ENCODE measurements around the gene SSRP1. TPM values are rescaled to one million over a fixed set of nuclear protein-coding genes. Genes with fewer than 3 reads are reported as not detected.

The SSRP1 gene
- total and polyA plus RNA-seq, 3 experiments from 2014 or later = 44.5 to 314 (median 308) TPM

- CTCF ChIA-PET = no interaction called here
- H3K9me3 Mint-ChIP-seq = no peaks in the 10 kb centered on the region
- no peak overlapping the region for H3K4me3 Mint-ChIP-seq
- Histone ChIP-seq H3K36me3 (ENCODE audit: insufficient read depth, low read length) (no peaks in the 10 kb centered on the region), H3K4me3 (ENCODE audit: low read length) (no peak overlapping the region), H3K27ac (ENCODE audit: low read depth, low read length) (no peak overlapping the region), H3K9me3 (ENCODE audit: low read length) (no peaks in the 10 kb centered on the region), H3K27me3 (ENCODE audit: insufficient read depth, low read length, poor library complexity, severe bottlenecking) (no peaks in the 10 kb centered on the region), H3K4me1 (ENCODE audit: insufficient read depth, low read length) (no peaks in the 10 kb centered on the region)
- H3K4me1 Mint-ChIP-seq = no peaks in the 10 kb centered on the region
- H3K27ac Mint-ChIP-seq = peak overlapping the region in 1 of 8 donors; percentile 78
- POLR2A ChIA-PET = no interaction called here
- H3K27me3 Mint-ChIP-seq = peaks cover 7 to 34% of the 10 kb centered on the region in 2 donors
- no peak for DNase-seq
- no peaks in the 10 kb centered on the region for H3K36me3 Mint-ChIP-seq
Measured at GRCh38 chr11:57374966-57375365, 39.3 kb upstream of the SSRP1 start.

- Histone ChIP-seq H3K9me3 (ENCODE audit: low read length) (no peaks in the 10 kb centered on the region), H3K27me3 (ENCODE audit: insufficient read depth, low read length, poor library complexity, severe bottlenecking) (no peaks in the 10 kb centered on the region), H3K36me3 (ENCODE audit: insufficient read depth, low read length) (no peaks in the 10 kb centered on the region), H3K4me1 (ENCODE audit: insufficient read depth, low read length) (no peaks in the 10 kb centered on the region), H3K4me3 (ENCODE audit: low read length) (no peak overlapping the region), H3K27ac (ENCODE audit: low read depth, low read length) (no peak overlapping the region)
- Mint-ChIP-seq H3K36me3 (no peaks in the 10 kb centered on the region), H3K4me3 (no peak overlapping the region), H3K27ac (no peak overlapping the region), H3K27me3 (peaks cover 10 to 21% of the 10 kb centered on the region in 2 donors), H3K4me1 (no peaks in the 10 kb centered on the region), H3K9me3 (no peaks in the 10 kb centered on the region)
- ChIA-PET CTCF (interaction anchor here (1.7 kb wide), 1 partner anchor 51 kb away, joined by 4 read pairs; no protein-coding TSS in a partner anchor), POLR2A (no interaction called here)
- no peak for DNase-seq
Measured at GRCh38 chr11:57373146-57373545, 37.5 kb upstream of the SSRP1 start.

GRCh38 chr11:57370941-57371340, 35.2 kb upstream of the SSRP1 start:
- H3K27me3 ChIP-seq (ENCODE audit: insufficient read depth, low read length, poor library complexity, severe bottlenecking) = no peaks in the 10 kb centered on the region
- CTCF ChIA-PET = no interaction called here
- H3K4me3 ChIP-seq (ENCODE audit: low read length) = no peak overlapping the region
- H3K27me3 Mint-ChIP-seq = peaks cover 3 to 13% of the 10 kb centered on the region in 2 donors
- H3K9me3 ChIP-seq (ENCODE audit: low read length) = no peaks in the 10 kb centered on the region
- POLR2A ChIA-PET = no interaction called here
- no peaks in the 10 kb centered on the region for H3K36me3 Mint-ChIP-seq
- H3K4me1 Mint-ChIP-seq = no peaks in the 10 kb centered on the region
- no peak overlapping the region for H3K4me3 Mint-ChIP-seq
- DNase-seq = no peak
- H3K9me3 Mint-ChIP-seq = no peaks in the 10 kb centered on the region
- no peak overlapping the region for H3K27ac Mint-ChIP-seq
- no peaks in the 10 kb centered on the region for H3K36me3 ChIP-seq (ENCODE audit: insufficient read depth, low read length)
- no peaks in the 10 kb centered on the region for H3K4me1 ChIP-seq (ENCODE audit: insufficient read depth, low read length)
- H3K27ac ChIP-seq (ENCODE audit: low read depth, low read length) = no peak overlapping the region

DNA sequence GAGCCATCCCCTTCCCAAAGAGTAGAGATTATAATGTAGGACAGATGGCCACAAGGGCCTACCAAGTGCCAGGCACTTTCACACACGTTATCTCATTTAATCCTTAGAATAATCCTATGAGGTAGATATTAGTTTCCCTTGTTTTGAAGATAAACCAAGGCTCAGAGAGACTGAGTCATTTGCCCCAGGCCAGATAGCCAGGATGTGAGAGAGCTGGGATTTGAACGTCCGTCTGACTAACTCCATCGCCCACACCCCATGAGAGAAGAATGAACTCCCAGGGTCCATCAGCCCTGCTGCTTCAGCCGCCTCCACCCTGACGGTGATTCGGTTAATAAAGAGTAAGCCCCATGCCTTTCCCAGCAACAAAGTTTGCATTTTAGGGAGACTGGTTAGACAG, 34.6 kb upstream of the SSRP1 start:
- POLR2A ChIA-PET = no interaction called here
- H3K27me3 ChIP-seq (ENCODE audit: insufficient read depth, low read length, poor library complexity, severe bottlenecking) = no peaks in the 10 kb centered on the region
- H3K27ac Mint-ChIP-seq = peak overlapping the region in 1 of 8 donors; percentile 3
- DNase-seq = no peak
- CTCF ChIA-PET = no interaction called here
- no peaks in the 10 kb centered on the region for H3K4me1 Mint-ChIP-seq
- no peaks in the 10 kb centered on the region for H3K9me3 Mint-ChIP-seq
- H3K36me3 Mint-ChIP-seq = no peaks in the 10 kb centered on the region
- H3K4me3 Mint-ChIP-seq = no peak overlapping the region
- peaks cover 3 to 13% of the 10 kb centered on the region in 2 donors for H3K27me3 Mint-ChIP-seq
- H3K36me3 ChIP-seq (ENCODE audit: insufficient read depth, low read length) = no peaks in the 10 kb centered on the region
- no peak overlapping the region for H3K27ac ChIP-seq (ENCODE audit: low read depth, low read length)
- H3K4me1 ChIP-seq (ENCODE audit: insufficient read depth, low read length) = no peaks in the 10 kb centered on the region
- no peaks in the 10 kb centered on the region for H3K9me3 ChIP-seq (ENCODE audit: low read length)
- no peak overlapping the region for H3K4me3 ChIP-seq (ENCODE audit: low read length)

DNA sequence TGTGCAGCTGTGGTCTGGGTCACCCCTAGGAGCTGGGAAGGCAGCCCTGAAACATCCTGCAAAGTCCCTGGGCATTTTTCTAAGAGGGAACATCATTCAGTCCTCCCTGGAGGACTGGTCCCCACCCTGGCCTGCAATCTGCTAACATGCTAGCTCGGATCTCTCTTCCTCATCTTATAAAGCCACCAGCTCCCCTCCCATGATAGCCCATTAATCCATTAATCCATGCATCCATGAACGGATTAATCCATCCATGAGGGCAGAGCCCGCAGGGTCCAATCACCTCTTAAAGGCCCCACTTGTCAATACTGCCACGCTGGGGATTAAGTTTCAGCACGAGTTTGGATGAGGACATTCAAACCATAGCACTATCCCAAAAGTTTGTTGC, 33.1 kb upstream of the SSRP1 start:
- no peaks in the 10 kb centered on the region for H3K9me3 Mint-ChIP-seq
- H3K27me3 Mint-ChIP-seq = peaks cover 9 to 16% of the 10 kb centered on the region in 2 donors
- CTCF ChIA-PET = no interaction called here
- Histone ChIP-seq H3K4me1 (ENCODE audit: insufficient read depth, low read length) (no peaks in the 10 kb centered on the region), H3K4me3 (ENCODE audit: low read length) (no peak overlapping the region), H3K27ac (ENCODE audit: low read depth, low read length) (no peak overlapping the region), H3K9me3 (ENCODE audit: low read length) (no peaks in the 10 kb centered on the region), H3K27me3 (ENCODE audit: insufficient read depth, low read length, poor library complexity, severe bottlenecking) (no peaks in the 10 kb centered on the region), H3K36me3 (ENCODE audit: insufficient read depth, low read length) (no peaks in the 10 kb centered on the region)
- H3K27ac Mint-ChIP-seq = no peak overlapping the region
- POLR2A ChIA-PET = no interaction called here
- no peaks in the 10 kb centered on the region for H3K4me1 Mint-ChIP-seq
- DNase-seq = no peak
- no peaks in the 10 kb centered on the region for H3K36me3 Mint-ChIP-seq
- H3K4me3 Mint-ChIP-seq = no peak overlapping the region

- no peaks in the 10 kb centered on the region for H3K36me3 Mint-ChIP-seq
- POLR2A ChIA-PET = no interaction called here
- CTCF ChIA-PET = interaction anchor here (0.6 kb wide), 1 partner anchor 69 kb away, joined by 3 read pairs; no protein-coding TSS in a partner anchor
Measured at GRCh38 chr11:57368106-57368844, 32.6 kb upstream of the SSRP1 start.

DNA sequence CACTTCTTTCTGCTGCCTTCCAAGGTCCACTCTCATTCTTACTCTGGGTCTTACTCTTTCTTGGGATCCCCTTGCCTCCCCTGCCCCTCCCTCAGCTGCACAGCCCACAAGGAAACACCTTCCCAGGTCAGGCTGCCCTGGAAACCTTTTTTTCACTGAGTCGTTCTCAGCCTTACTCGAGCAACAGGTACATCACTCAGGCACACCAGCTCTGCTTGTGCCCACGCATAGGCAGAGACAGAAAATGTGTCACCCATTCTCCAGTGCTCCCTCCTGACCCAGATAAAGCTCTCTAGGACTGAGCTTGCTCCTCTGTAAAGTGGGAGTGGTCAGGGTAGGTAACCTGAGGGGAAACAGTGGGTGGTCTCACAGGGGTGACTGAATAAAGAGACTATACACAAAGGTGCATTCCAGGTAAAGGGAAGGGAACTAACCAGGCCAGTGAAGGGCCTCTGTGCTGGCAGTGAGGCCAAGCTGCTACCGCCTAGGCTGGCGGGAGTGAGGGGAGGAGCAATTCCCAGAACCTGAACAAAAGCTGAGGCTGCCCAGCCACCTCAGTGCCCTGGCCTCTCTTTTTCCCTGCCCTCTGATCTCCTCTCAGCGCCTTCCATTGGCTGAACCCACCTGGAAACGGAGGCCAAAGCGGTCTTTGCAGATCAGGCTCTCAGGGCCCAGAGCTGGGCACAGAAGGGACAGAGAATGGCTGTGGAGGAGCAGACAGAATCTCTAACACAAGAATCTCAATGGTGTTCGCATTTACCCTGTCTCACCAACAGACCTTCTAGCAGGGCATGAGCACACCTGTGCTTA, 29.4 kb upstream of the SSRP1 start:
- Histone ChIP-seq H3K4me1 (ENCODE audit: insufficient read depth, low read length) (no peaks in the 10 kb centered on the region), H3K36me3 (ENCODE audit: insufficient read depth, low read length) (no peaks in the 10 kb centered on the region), H3K27me3 (ENCODE audit: insufficient read depth, low read length, poor library complexity, severe bottlenecking) (no peaks in the 10 kb centered on the region), H3K9me3 (ENCODE audit: low read length) (no peaks in the 10 kb centered on the region), H3K27ac (ENCODE audit: low read depth, low read length) (no peak overlapping the region), H3K4me3 (ENCODE audit: low read length) (no peak overlapping the region)
- H3K4me1 Mint-ChIP-seq = no peaks in the 10 kb centered on the region
- DNase-seq = no peak
- no peaks in the 10 kb centered on the region for H3K9me3 Mint-ChIP-seq
- CTCF ChIA-PET = no interaction called here
- peaks cover 0 to 5% (median 0%) of the 10 kb centered on the region in 3 donors for H3K36me3 Mint-ChIP-seq
- POLR2A ChIA-PET = no interaction called here
- H3K4me3 Mint-ChIP-seq = no peak overlapping the region
- H3K27me3 Mint-ChIP-seq = peaks cover 9 to 22% of the 10 kb centered on the region in 2 donors
- no peak overlapping the region for H3K27ac Mint-ChIP-seq

More at GRCh38 chr11:57368106-57368844, 32.6 kb upstream of the SSRP1 start:
- no peaks in the 10 kb centered on the region for H3K9me3 Mint-ChIP-seq
- no peaks in the 10 kb centered on the region for H3K36me3 ChIP-seq (ENCODE audit: insufficient read depth, low read length)
- H3K27ac Mint-ChIP-seq = no peak overlapping the region
- no peaks in the 10 kb centered on the region for H3K9me3 ChIP-seq (ENCODE audit: low read length)
- H3K4me1 ChIP-seq (ENCODE audit: insufficient read depth, low read length) = no peaks in the 10 kb centered on the region
- H3K4me1 Mint-ChIP-seq = no peaks in the 10 kb centered on the region
- no peaks in the 10 kb centered on the region for H3K27me3 ChIP-seq (ENCODE audit: insufficient read depth, low read length, poor library complexity, severe bottlenecking)
- no peak for DNase-seq
- no peak overlapping the region for H3K4me3 Mint-ChIP-seq
- H3K27me3 Mint-ChIP-seq = peaks cover 9 to 17% of the 10 kb centered on the region in 2 donors
- no peak overlapping the region for H3K4me3 ChIP-seq (ENCODE audit: low read length)
- H3K27ac ChIP-seq (ENCODE audit: low read depth, low read length) = no peak overlapping the region
